NOMO-1 treated with DMSO at 0.1 percent for 48 hours (cell line): ENCODE measurements around the gene RAB24.
A peak's percentile ranks its signal among the peaks of the same experiment; 100 is the strongest.
"Not testable (repeated sequence)": the region's sequence is repeated elsewhere in the genome, so short reads cannot be mapped to it uniquely, and the experiment has no call there.

Experiments
- DNase-seq: peaks from one replicate; lab custom pipeline; 2025; ENCODE audit not compliant: unreplicated experiment; lab: John Stamatoyannopoulos, UW

The RAB24 gene

GRCh38 chr5:177311723-177312648 lies 8.5 kb upstream of the RAB24 start, which contains the start of gene MXD3:
Gene MXD3, minus strand, starts transcription at chr5:177311898. Its CDS starts 68 bp downstream, at chr5:177311830.
- peak; percentile 97 for DNase-seq

GRCh38 chr5:177311392-177311722 lies 7.8 kb upstream of the RAB24 start:
- DNase-seq: no peak

- peak; percentile 76 for DNase-seq
Measured at GRCh38 chr5:177310757-177311391, 7.4 kb upstream of the RAB24 start.

- DNase-seq: no peak
Measured at GRCh38 chr5:177310332-177310731, 6.8 kb upstream of the RAB24 start.

GRCh38 chr5:177309351-177310191 lies 6.1 kb upstream of the RAB24 start:
- DNase-seq: peak; percentile 37

- no peak for DNase-seq
Measured at GRCh38 chr5:177308740-177309139, 5.2 kb upstream of the RAB24 start.

GRCh38 chr5:177307544-177308363 lies 4.2 kb upstream of the RAB24 start:
- peak; percentile 61 for DNase-seq

GRCh38 chr5:177306674-177307543 lies 3.4 kb upstream of the RAB24 start:
- peak; percentile 99 for DNase-seq

- DNase-seq: not testable (repeated sequence)
Measured at GRCh38 chr5:177306103-177306640, 2.7 kb upstream of the RAB24 start.

- DNase-seq: no peak
Measured at GRCh38 chr5:177304392-177305119, 1.0 kb upstream of the RAB24 start.

- no peak for DNase-seq
Measured at GRCh38 chr5:177303925-177304391, 439 bp upstream of the RAB24 start.

GRCh38 chr5:177302354-177303110 lies 987 bp downstream of the RAB24 start:
- DNase-seq: no peak

- no peak for DNase-seq
Measured at GRCh38 chr5:177301503-177302165, 1.9 kb downstream of the RAB24 start.

GRCh38 chr5:177300951-177301350 lies 2.6 kb downstream of the RAB24 start:
- DNase-seq: no peak

- peak; percentile 95 for DNase-seq
Measured at GRCh38 chr5:177300236-177300880, 3.2 kb downstream of the RAB24 start.

- DNase-seq: no peak
Measured at GRCh38 chr5:177299697-177300096, 3.8 kb downstream of the RAB24 start.

- no peak for DNase-seq
Measured at GRCh38 chr5:177297922-177298321, 5.6 kb downstream of the RAB24 start.
